Ovary (tissue), 9 donors: ENCODE measurements around the gene AGXT. TPM values are rescaled to one million over a fixed set of nuclear protein-coding genes. Genes with fewer than 3 reads are reported as not detected.

Source experiments
- DNase-seq, 5 donors: peaks; one replicate each; pipeline ENCODE4 v3.0.0-alpha.2; 2019 to 2020
- H3K27ac ChIP-seq, 2 donors: fragments of 200-600 bp; one replicate each; pipeline versions ENCODE4 v1.5.1 to v1.8.0; 2019 to 2022
- H3K27me3 ChIP-seq: fragments of 200-600 bp; one replicate; pipeline ENCODE4 v1.8.0; 2022
- H3K36me3 ChIP-seq: fragments of 200-600 bp; sonication (generic); one replicate; pipeline ENCODE4 v1.5.1; 2019
- H3K4me1 ChIP-seq: one replicate; pipeline ENCODE4 v1.8.1; 2013; ENCODE audit warnings: mild to moderate bottlenecking, moderate library complexity; ENCODE audit not compliant: insufficient read depth
- H3K4me3 ChIP-seq: fragments of 200-600 bp; sonication (generic); one replicate; pipeline ENCODE4 v1.5.1; 2017
- H3K9me3 ChIP-seq, 2 donors: fragments of 200-600 bp in 1 of 2; sonication (generic) in 1 of 2; one replicate each; pipeline versions ENCODE4 v1.5.1 to v1.8.1; 2013 to 2019; ENCODE audit warnings: mild to moderate bottlenecking in 1 of 2, moderate library complexity in 1 of 2
- CTCF ChIP-seq, 3 donors: fragments of 450-650 bp in 2 of 3; fragments of 200-600 bp in 1 of 3; IDR thresholded peaks; one replicate each; pipeline versions ENCODE4 v1.5.1 to v1.8.0; 2016 to 2022; ENCODE audit warnings: antibody characterized with exemption in 3 of 3, mild to moderate bottlenecking in 1 of 3
- EP300 ChIP-seq: sonication (generic); formaldehyde crosslinking; IDR thresholded peaks from one replicate; pipeline ENCODE4 v1.6.1; 2017; ENCODE audit warnings: antibody characterized with exemption
- POLR2A ChIP-seq: fragments of 450-650 bp; IDR thresholded peaks from one replicate; pipeline ENCODE4 v1.6.1; 2017; ENCODE audit warnings: antibody characterized with exemption, mild to moderate bottlenecking, moderate library complexity
- WGBS, 3 donors: extraction: QIAGEN DNeasy Blood & Tissue Kit in 1 of 3; methylation state at CpG; one replicate each; pipeline versions ENCODE4 v1.1.5 to v1.1.7; 2013 to 2017; 5-methylcytosine and 5-hydroxymethylcytosine counted together
- intact Hi-C, 4 donors: fragments of 100-400 bp; cut with DNase I; formaldehyde crosslinking; loops; one replicate each; pipeline versions ENCODE4 v1.11.0 to v1.15.1; 2022 to 2023
- polyA plus RNA-seq, 2 donors: library from polyadenylated mRNA; stranded (reverse); fragments of 200-250 nt in 1 of 2; fragments of 350-450 nt in 1 of 2; fragmentation: Illumina TruSeq in 1 of 2; extraction: RNeasy Lipid Tissue Mini Kit (QIAGEN cat#74804) in 1 of 2; gene quantifications; one replicate each; pipeline ENCODE4 v1.2.3, GENCODE V29; 2013 to 2014
- total RNA-seq, 7 donors: library from RNA; depleted of rRNA in 2 of 7; stranded (reverse); fragments of >200 nt in 2 of 7; fragmentation: NEBNext Ultra II Directional in 3 of 7; extraction: Animal tissue kit (Norgen Biotek cat#: 25700) in 3 of 7; gene quantifications; one replicate each; pipeline versions ENCODE4 v1.1.0 to v1.2.4, GENCODE V29; 2016 to 2023
- donor health status: DM: no; HTN: no; CAD: no; lungs with moderate emphysema.
- donor health status: DM: no; HTN: no; CAD: no.
- donor health status: Bipolar disorder and iron deficiency.
- donor health status: DM: yes; HTN: yes; CAD: no.
- donor health status: DM: no; HTN: no; CAD: no.
- donor health status: DM: yes; HTN: yes; CAD: no.

Gene AGXT
- total and polyA plus RNA-seq, 9 donors = 0.04 to 0.79 (median 0.25) TPM; not detected in 6

- intact Hi-C loops = no loop called here
- TF ChIP-seq CTCF (IDR thresholded peaks at IDR 0.05) = no peak
- TF ChIP-seq EP300 = no peak
- no peak for TF ChIP-seq POLR2A
- H3K4me3 ChIP-seq = no peak overlapping the region
- H3K4me1 ChIP-seq = no peaks in the 10 kb centered on the region
- H3K27me3 ChIP-seq = no peaks in the 10 kb centered on the region
- 80 to 89% (median 86%) methylated on average over 11 of the region's 11 CpGs for WGBS, 3 donors
- H3K27ac ChIP-seq = no peak overlapping the region
- H3K9me3 ChIP-seq = no peaks in the 10 kb centered on the region
- no peak for DNase-seq
- H3K36me3 ChIP-seq = no peaks in the 10 kb centered on the region
Measured at GRCh38 chr2:240888890-240889573, 20.4 kb downstream of the AGXT start.

DNA sequence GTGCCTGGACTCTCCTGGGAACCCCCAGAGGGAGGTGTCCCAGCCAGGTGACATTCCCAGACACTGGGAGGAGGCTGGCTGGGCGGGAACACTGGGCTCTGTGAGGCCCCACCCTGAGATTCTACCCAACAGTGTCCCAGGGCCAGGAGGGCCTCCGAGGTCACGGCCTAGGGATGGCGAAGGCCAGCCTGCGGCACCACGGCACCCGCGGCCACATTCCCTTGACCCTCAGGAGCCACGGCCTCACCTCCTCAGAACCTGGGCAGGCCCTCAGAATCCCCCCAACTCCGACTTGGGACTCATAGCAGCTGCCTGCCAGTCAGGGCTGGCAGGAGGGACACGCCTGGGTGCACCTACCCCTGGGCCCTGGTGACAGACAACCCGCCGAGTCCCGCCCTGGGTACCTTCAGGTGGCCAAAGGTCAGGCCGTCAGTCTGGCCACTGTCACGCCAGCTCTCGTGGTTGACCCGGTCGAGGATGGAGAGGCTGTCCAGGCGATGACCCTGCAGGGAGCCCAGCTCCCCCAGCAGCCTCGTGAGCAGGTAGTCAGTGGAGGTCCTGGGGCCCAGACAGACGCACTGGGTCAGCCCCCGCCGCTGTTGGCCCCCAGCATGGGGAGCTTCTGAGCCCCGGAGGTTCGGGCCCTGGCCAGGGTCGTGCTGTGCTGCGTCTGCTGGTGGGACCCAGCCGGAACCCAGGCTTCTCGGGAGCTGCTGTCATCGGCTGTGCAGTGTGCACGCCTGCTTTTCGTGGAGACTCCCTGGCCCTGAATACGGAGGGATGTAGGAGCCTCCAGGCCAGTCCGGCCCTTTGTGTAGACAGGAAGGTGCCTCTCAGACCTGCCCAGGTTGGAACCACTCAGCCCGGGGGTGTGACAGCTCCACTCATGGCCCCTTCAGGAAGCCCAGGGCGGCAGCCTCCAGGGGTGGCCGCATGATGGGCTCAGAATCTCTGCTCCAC is 21.3 kb downstream of the AGXT start:
- no peak for DNase-seq
- 88 to 91% (median 90%) methylated on average over 33 to 38 of the region's 38 CpGs for WGBS, 3 donors
- no peaks in the 10 kb centered on the region for H3K4me1 ChIP-seq
- TF ChIP-seq EP300 = no peak
- TF ChIP-seq CTCF (IDR thresholded peaks at IDR 0.05) = no peak
- no peak for TF ChIP-seq POLR2A
- no peak overlapping the region for H3K4me3 ChIP-seq
- H3K9me3 ChIP-seq = no peaks in the 10 kb centered on the region
- no peaks in the 10 kb centered on the region for H3K36me3 ChIP-seq
- H3K27me3 ChIP-seq = no peaks in the 10 kb centered on the region
- H3K27ac ChIP-seq = no peak overlapping the region
- intact Hi-C loops = no loop called here

GRCh38 chr2:240890691-240891090 is 22.1 kb downstream of the AGXT start:
- no peaks in the 10 kb centered on the region for H3K4me1 ChIP-seq
- H3K27me3 ChIP-seq = no peaks in the 10 kb centered on the region
- no peak overlapping the region for H3K4me3 ChIP-seq
- TF ChIP-seq CTCF (IDR thresholded peaks at IDR 0.05) (no peak), POLR2A (no peak), EP300 (no peak)
- intact Hi-C loops = no loop called here
- H3K9me3 ChIP-seq = no peaks in the 10 kb centered on the region
- no peak overlapping the region for H3K27ac ChIP-seq
- 89 to 91% (median 90%) methylated on average over 12 to 14 of the region's 14 CpGs for WGBS, 3 donors
- no peak for DNase-seq
- H3K36me3 ChIP-seq = no peaks in the 10 kb centered on the region

GRCh38 chr2:240891492-240892340 is 23.1 kb downstream of the AGXT start:
- Histone ChIP-seq H3K4me3 (no peak overlapping the region), H3K9me3 (no peaks in the 10 kb centered on the region), H3K36me3 (no peaks in the 10 kb centered on the region), H3K4me1 (no peaks in the 10 kb centered on the region), H3K27ac (no peak overlapping the region), H3K27me3 (no peaks in the 10 kb centered on the region)
- 79 to 87% (median 83%) methylated on average over 19 to 20 of the region's 20 CpGs for WGBS, 3 donors
- DNase-seq = no peak
- no peak for TF ChIP-seq POLR2A
- TF ChIP-seq CTCF (IDR thresholded peaks at IDR 0.05) = no peak
- TF ChIP-seq EP300 = no peak
- intact Hi-C loops = no loop called here
